H9 (cell line): ENCODE data around the gene SIK2. TPM values are rescaled to one million over a fixed set of nuclear protein-coding genes. Genes with fewer than 3 reads are reported as not detected.

Experiments used
- DNase-seq: peaks from one replicate; pipeline ENCODE4 v3.0.0-alpha.2; 2017
- H2AFZ ChIP-seq: one replicate; pipeline ENCODE4 v1.6.1; 2013; ENCODE audit warnings: mild to moderate bottlenecking, low read length, control low read depth, moderate library complexity
- H2AK5ac ChIP-seq: 2 replicates; pipeline ENCODE4 v1.6.1; 2013; ENCODE audit warnings: low read length, control low read depth, mixed read lengths; ENCODE audit not compliant: insufficient read length
- H2BK120ac ChIP-seq: one replicate; pipeline ENCODE4 v1.6.1; 2013; ENCODE audit warnings: low read depth, mild to moderate bottlenecking, low read length, control low read depth, inconsistent platforms; ENCODE audit not compliant: poor library complexity, severe bottlenecking
- H2BK12ac ChIP-seq: 2 replicates; pipeline ENCODE4 v1.6.1; 2013; ENCODE audit warnings: low read length, control low read depth, mixed read lengths, low read depth; ENCODE audit not compliant: insufficient read length
- H2BK15ac ChIP-seq: 2 replicates; pipeline ENCODE4 v1.6.1; 2013; ENCODE audit warnings: low read depth, low read length, control low read depth
- H2BK20ac ChIP-seq: one replicate; pipeline ENCODE4 v1.6.1; 2013; ENCODE audit warnings: low read depth, mild to moderate bottlenecking, low read length, control low read depth, inconsistent platforms; ENCODE audit not compliant: poor library complexity, severe bottlenecking
- H2BK5ac ChIP-seq: 2 replicates; pipeline ENCODE4 v1.6.1; 2013; ENCODE audit warnings: low read length, control low read depth, mixed read lengths; ENCODE audit not compliant: insufficient read length
- H3K14ac ChIP-seq: 2 replicates; pipeline ENCODE4 v1.6.1; 2013; ENCODE audit warnings: low read length, control low read depth; ENCODE audit not compliant: insufficient read depth
- H3K18ac ChIP-seq: 2 replicates; pipeline ENCODE4 v1.6.1; 2013; ENCODE audit warnings: low read depth, mild to moderate bottlenecking, mixed read lengths, low read length, control low read depth; ENCODE audit not compliant: insufficient read length
- H3K23ac ChIP-seq: 2 replicates; pipeline ENCODE4 v1.6.1; 2013; ENCODE audit warnings: low read length, control low read depth, mixed read lengths, low read depth; ENCODE audit not compliant: insufficient read length
- H3K23me2 ChIP-seq: 2 replicates; pipeline ENCODE4 v1.6.1; 2013; ENCODE audit warnings: low read depth, mild to moderate bottlenecking, mixed read lengths, low read length, control low read depth; ENCODE audit not compliant: insufficient read length, poor library complexity, severe bottlenecking
- H3K27ac ChIP-seq: 2 replicates; pipeline ENCODE4 v1.5.1; 2013; ENCODE audit warnings: low read length, control low read depth, mixed read lengths, low read depth; ENCODE audit not compliant: insufficient read length
- H3K27me3 ChIP-seq: 2 replicates; pipeline ENCODE4 v1.6.1; 2013; ENCODE audit warnings: low read length, control low read depth, inconsistent platforms; ENCODE audit not compliant: insufficient read depth
- H3K4ac ChIP-seq: 2 replicates; pipeline ENCODE4 v1.6.1; 2013; ENCODE audit warnings: low read depth, mild to moderate bottlenecking, control low read depth, inconsistent platforms, low read length, moderate library complexity
- H3K4me1 ChIP-seq: 2 replicates; pipeline ENCODE4 v1.6.1; 2013; ENCODE audit warnings: low read length, control low read depth, inconsistent platforms; ENCODE audit not compliant: insufficient read depth
- H3K4me2 ChIP-seq: 2 replicates; pipeline ENCODE4 v1.6.1; 2013; ENCODE audit warnings: low read length, control low read depth, mixed read lengths; ENCODE audit not compliant: insufficient read length, insufficient read depth
- H3K56ac ChIP-seq: 2 replicates; pipeline ENCODE4 v1.6.1; 2013; ENCODE audit warnings: low read depth, mild to moderate bottlenecking, mixed read lengths, low read length, control low read depth; ENCODE audit not compliant: insufficient read length
- H3K79me1 ChIP-seq: 2 replicates; pipeline ENCODE4 v1.6.1; 2013; ENCODE audit warnings: low read depth, mild to moderate bottlenecking, moderate library complexity, low read length, control low read depth, inconsistent platforms; ENCODE audit not compliant: insufficient read depth, poor library complexity, severe bottlenecking
- H3K79me2 ChIP-seq: 2 replicates; pipeline ENCODE4 v1.6.1; 2013; ENCODE audit warnings: low read length, control low read depth, inconsistent platforms; ENCODE audit not compliant: insufficient read depth
- H3K9ac ChIP-seq: 2 replicates; pipeline ENCODE4 v1.6.1; 2013; ENCODE audit warnings: low read length, control low read depth, mixed read lengths; ENCODE audit not compliant: insufficient read length; ENCODE audit errors: extremely low read depth
- H3K9me3 ChIP-seq: one replicate; pipeline ENCODE4 v1.6.1; 2013; ENCODE audit warnings: low read depth, low read length, inconsistent platforms; ENCODE audit not compliant: control insufficient read depth
- H3T11ph ChIP-seq: one replicate; pipeline ENCODE4 v1.6.1; 2013; ENCODE audit warnings: mild to moderate bottlenecking, low read length, control low read depth, inconsistent platforms
- H4K20me1 ChIP-seq: one replicate; pipeline ENCODE4 v1.6.1; 2013; ENCODE audit not compliant: control insufficient read depth, insufficient read length, insufficient read depth
- H4K5ac ChIP-seq: 2 replicates; pipeline ENCODE4 v1.6.1; 2013; ENCODE audit warnings: low read depth, mild to moderate bottlenecking, mixed read lengths, low read length, control low read depth; ENCODE audit not compliant: insufficient read length
- H4K8ac ChIP-seq: replicated peaks from 2 replicates; pipeline ENCODE4 v1.6.1; 2013; ENCODE audit warnings: low read length, control low read depth, mixed read lengths, low read depth; ENCODE audit not compliant: insufficient read length
- H4K91ac ChIP-seq: 2 replicates; pipeline ENCODE4 v1.6.1; 2013; ENCODE audit warnings: low read depth, mild to moderate bottlenecking, moderate library complexity, mixed read lengths, low read length, control low read depth; ENCODE audit not compliant: insufficient read length
- H3K27ac Mint-ChIP-seq, 3 experiments: 2 replicates in 2 of 3; 3 replicates in 1 of 3; pipeline ENCODE4 v1.8.0; 2020 to 2021; ENCODE audit warnings: mixed read lengths in 3 of 3, mild to moderate bottlenecking in 1 of 3, moderate library complexity in 1 of 3
- H3K27me3 Mint-ChIP-seq: 2 replicates; pipeline ENCODE4 v1.8.0; 2021; ENCODE audit warnings: low read depth, mild to moderate bottlenecking, moderate library complexity, mixed read lengths
- H3K36me3 Mint-ChIP-seq, 3 experiments: 2 replicates in 2 of 3; 3 replicates in 1 of 3; pipeline ENCODE4 v1.8.0; 2020 to 2021; ENCODE audit warnings: low read depth in 3 of 3, mixed read lengths in 3 of 3; ENCODE audit not compliant: insufficient read depth in 1 of 3
- H3K4me1 Mint-ChIP-seq, 2 experiments: 2 replicates each; pipeline ENCODE4 v1.8.0; 2020; ENCODE audit warnings: mixed read lengths in 2 of 2
- H3K4me3 Mint-ChIP-seq, 2 experiments: 2 replicates in 1 of 2; 3 replicates in 1 of 2; pipeline ENCODE4 v1.8.0; 2020 to 2021; ENCODE audit warnings: mild to moderate bottlenecking in 2 of 2, mixed read lengths in 2 of 2, moderate library complexity in 1 of 2
- H3K9me3 Mint-ChIP-seq, 2 experiments: 2 replicates in 1 of 2; 3 replicates in 1 of 2; pipeline ENCODE4 v1.8.0; 2020; ENCODE audit warnings: mild to moderate bottlenecking in 2 of 2, mixed read lengths in 2 of 2, moderate library complexity in 1 of 2
- CTCF ChIP-seq: fragments of 200-600 bp; sonication (generic); conservative IDR thresholded peaks from 3 replicates; pipeline ENCODE4 v1.8.0; 2021; ENCODE audit warnings: antibody characterized with exemption, mild to moderate bottlenecking
- WGBS: extraction: QIAGEN DNeasy Blood & Tissue Kit; methylation state at CpG from one replicate; pipeline ENCODE4 v1.1.7; 2013; ENCODE audit warnings: missing lambda C conversion rate, low lambda C conversion rate, mixed read lengths; ENCODE audit not compliant: insufficient read length; ENCODE audit errors: extremely low coverage; 5-methylcytosine and 5-hydroxymethylcytosine counted together
- total RNA-seq: library from RNA; stranded (reverse); gene quantifications from 2 replicates; pipeline ENCODE4 v1.2.1, GENCODE V29; 2021

SIK2 gene
- total RNA-seq, 1 experiment from 2014 or later = 7.5 TPM

GRCh38 chr11:111596319-111596718 lies 5.9 kb upstream of the SIK2 start:
- no peak for DNase-seq
- H4K5ac ChIP-seq = no peak overlapping the region
- no peak overlapping the region for H3K27ac Mint-ChIP-seq

More at GRCh38 chr11:111596319-111596718, 5.9 kb upstream of the SIK2 start:
- Histone ChIP-seq H3K79me1 (no peaks in the 10 kb centered on the region), H2BK20ac (no peak overlapping the region), H2BK15ac (no peak overlapping the region), H3K27ac (no peak overlapping the region), H3K23ac (no peak overlapping the region), H3T11ph (no peak overlapping the region), H2BK120ac (no peak overlapping the region), H3K9ac (no peak overlapping the region), H3K4me2 (no peak overlapping the region), H3K27me3 (no peaks in the 10 kb centered on the region), H3K18ac (no peak overlapping the region), H2BK12ac (no peak overlapping the region), H4K91ac (no peak overlapping the region), H4K8ac (no peak overlapping the region), H2AFZ (no peak overlapping the region), H3K4ac (no peak overlapping the region), H2AK5ac (no peak overlapping the region), H2BK5ac (no peak overlapping the region), H3K9me3 (no peaks in the 10 kb centered on the region), H3K79me2 (no peaks in the 10 kb centered on the region), H3K56ac (no peak overlapping the region), H3K14ac (no peak overlapping the region), H3K23me2 (no peaks in the 10 kb centered on the region), H3K4me1 (no peaks in the 10 kb centered on the region), H4K20me1 (no peaks in the 10 kb centered on the region)
- no peak for TF ChIP-seq CTCF
- WGBS = no CpG with 5 or more reads among the region's 1 CpG
- Mint-ChIP-seq H3K4me1 (peaks cover 2 to 7% of the 10 kb centered on the region in 2 experiments; a peak in 2 of 4 replicates), H3K36me3 (no peaks in the 10 kb centered on the region), H3K4me3 (no peak overlapping the region), H3K27me3 (peaks cover 15% of the 10 kb centered on the region), H3K9me3 (no peaks in the 10 kb centered on the region)
